GM18511 (cell line): ENCODE results near the gene TRMT44.
"Not testable (repeated sequence)": the region's sequence is repeated elsewhere in the genome, so short reads cannot be mapped to it uniquely, and the experiment has no call there.

Experiments
- ATAC-seq: cut with Tn5 transposase; IDR thresholded peaks from one replicate; pipeline ENCODE4 v1.9.1; 2021; ENCODE audit warnings: mild to moderate bottlenecking, moderate library complexity; ENCODE audit not compliant: unreplicated experiment

TRMT44 gene

GRCh38 chr4:8467016-8467415, 26.4 kb downstream of the TRMT44 start:
- ATAC-seq, result no peak

GRCh38 chr4:8468746-8469535, 28.4 kb downstream of the TRMT44 start:
- ATAC-seq, result peak; percentile 84

GRCh38 chr4:8469550-8469949, 29.0 kb downstream of the TRMT44 start:
- ATAC-seq, result no peak

GRCh38 chr4:8470451-8471024, 30.0 kb downstream of the TRMT44 start:
- ATAC-seq, result no peak

- ATAC-seq, result no peak
These were observed 30.8 kb downstream of the TRMT44 start for GRCh38 chr4:8471211-8471875.

DNA sequence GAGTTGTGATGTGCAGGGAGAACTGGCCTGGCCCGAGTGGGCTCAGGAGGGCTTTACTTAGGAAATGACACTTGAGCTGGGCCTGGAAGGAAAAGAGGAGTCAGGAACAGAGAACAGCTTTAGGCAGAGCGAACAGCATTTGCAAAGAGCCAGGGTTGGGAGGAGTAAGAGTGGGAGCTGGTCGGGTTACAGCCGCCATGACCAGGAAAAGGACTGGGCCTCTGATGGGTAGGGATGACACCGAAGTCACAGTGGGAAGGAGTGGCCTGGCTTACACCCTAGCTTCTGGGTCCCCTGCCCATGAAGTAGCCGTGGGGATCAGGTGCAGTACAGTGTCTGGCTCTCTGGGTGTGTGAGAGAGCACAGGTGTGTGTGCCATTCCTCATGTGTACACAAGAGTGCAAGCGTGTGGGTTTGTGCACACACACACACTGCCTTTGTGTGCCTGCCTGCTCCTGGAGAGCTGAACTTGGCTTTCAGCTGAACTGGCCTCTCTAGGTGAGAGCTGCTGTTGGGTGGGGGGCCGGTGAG, 31.6 kb downstream of the TRMT44 start:
- no peak for ATAC-seq

DNA sequence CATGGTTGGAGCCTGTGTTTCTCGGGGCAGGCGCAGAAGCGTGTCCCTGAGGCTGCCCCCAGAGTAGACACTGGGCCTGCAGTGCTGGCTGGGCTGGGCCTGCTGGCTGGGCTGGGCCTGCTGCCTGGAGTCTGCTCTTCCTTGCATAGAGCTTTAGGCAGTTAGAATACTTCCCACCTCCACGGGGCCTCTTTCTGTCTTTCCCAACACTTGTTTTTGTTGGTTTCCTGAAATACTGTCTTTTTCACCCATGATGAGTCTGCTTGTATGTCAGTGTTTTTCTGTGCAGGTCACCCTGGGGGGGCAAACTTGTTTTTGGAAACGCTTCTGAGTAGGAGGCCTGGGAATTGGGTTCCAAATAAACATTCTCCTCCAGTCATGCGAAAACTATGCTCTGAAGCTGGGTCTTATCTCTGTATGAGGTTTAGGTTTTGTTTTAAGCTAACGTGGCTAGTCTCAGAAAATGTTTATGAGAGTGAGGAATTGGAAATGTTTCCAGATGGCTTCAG, 32.2 kb downstream of the TRMT44 start:
- ATAC-seq, result no peak

GRCh38 chr4:8473198-8473919, 32.8 kb downstream of the TRMT44 start:
- ATAC-seq, result no peak

DNA sequence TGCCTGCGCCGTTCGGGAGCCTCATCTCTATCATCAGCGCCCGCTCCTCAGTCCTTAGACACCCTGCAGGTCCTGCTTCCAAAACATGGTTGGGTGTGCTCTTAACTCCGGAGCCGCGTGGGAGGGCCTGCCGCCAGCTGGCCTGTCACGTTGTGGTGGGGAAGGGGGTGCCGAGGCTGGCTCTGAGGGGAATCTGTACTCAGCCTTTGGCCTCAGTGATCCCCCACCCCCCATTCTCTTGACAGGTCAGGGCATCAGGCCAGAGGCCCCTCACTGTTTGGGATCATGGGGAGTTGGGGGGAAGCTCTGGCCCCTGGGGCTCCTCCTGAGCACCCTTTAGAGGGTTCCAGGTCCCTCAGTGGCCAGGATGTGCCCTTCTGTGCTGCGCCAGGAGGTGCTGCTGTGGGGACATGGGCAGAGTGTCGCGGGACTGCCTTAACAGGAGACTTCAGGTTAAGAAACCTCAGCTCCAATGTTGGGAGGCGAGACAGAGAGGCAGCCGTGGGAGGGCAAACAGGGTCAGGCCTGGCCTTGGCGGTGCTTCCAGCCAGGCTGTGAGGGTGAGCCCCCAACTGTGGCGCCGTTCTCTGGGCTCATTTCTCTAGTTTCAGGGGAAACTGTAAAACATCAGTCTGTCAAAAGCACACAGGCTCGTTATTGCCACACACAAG, 33.5 kb downstream of the TRMT44 start:
- no peak for ATAC-seq

- no peak for ATAC-seq
These were observed 34.3 kb downstream of the TRMT44 start for GRCh38 chr4:8474856-8475255.

DNA sequence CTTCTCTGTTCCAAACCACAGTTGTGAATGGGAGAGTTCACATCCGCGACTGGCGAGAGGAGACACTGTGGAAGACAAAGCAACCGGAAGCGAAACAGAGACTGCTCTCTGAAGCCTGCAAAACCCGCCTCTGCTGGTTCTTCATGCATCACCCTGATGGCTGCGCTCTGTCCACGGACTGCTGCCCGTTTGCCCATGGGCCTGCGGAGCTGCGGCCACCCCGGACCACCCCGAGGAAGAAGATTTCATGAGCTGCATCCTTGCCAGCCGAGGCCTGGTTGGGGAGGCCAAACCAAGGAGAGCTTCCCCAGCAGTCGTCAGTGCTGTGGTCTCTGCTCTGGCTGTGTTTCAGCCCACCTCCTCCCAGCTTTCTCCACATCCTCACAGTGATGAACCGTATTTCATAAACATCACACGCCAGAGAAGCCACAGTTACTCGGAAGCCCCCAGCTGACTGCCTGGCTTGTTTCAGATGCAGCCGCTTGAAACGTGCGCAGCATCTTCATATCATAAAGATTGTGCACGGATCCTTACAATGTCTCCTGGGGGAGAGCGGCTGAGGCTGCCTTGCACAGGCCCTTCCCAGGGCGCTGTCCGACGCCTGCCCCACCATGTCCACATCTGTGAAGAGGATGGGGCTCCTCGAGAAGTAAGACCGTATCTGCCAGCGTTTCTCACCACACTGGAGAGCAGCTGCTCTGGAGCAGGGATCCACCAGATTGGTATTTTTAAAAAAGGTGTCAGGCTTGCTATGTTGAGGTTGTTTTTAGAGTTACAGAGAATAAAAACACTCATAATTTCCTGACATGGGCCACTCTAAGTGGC, 35.4 kb downstream of the TRMT44 start:
- ATAC-seq, result no peak

- no peak for ATAC-seq
These were observed 36.6 kb downstream of the TRMT44 start for GRCh38 chr4:8477095-8477635.

GRCh38 chr4:8477676-8478075, 37.1 kb downstream of the TRMT44 start:
- ATAC-seq, result no peak

GRCh38 chr4:8478371-8478770, 37.8 kb downstream of the TRMT44 start:
- ATAC-seq, result no peak

GRCh38 chr4:8478801-8479744, 38.5 kb downstream of the TRMT44 start:
- ATAC-seq, result no peak

GRCh38 chr4:8480221-8480620, 39.6 kb downstream of the TRMT44 start:
- no peak for ATAC-seq

DNA sequence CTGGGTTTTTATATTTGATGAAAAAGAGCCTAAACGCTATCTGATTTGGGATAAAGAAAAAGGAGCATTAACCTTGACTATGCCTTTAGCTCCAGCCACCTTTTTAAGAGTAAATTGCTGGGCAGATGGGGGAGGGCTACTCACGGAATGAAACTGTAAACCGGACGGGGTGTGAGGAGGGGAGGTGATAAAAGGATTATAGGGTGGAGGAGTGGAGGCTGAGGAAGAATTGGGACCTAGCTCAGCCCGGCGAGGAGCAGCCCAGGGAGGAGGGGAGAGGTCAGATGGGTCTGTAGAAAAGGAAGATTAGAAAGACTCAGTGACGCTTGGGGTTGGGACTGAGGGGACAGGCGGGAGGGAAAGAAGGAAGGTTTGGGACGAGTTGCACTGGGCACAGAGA, 46.1 kb downstream of the TRMT44 start:
- not testable (repeated sequence) for ATAC-seq

GRCh38 chr4:8488791-8489369, 48.3 kb downstream of the TRMT44 start:
- no peak for ATAC-seq
